CD4-positive, alpha-beta T cell treated with Interleukin-12 subunit alpha and Interleukin-12 subunit beta, for 1 hour (primary cell): ENCODE data around the gene DNM1L.

Source experiments
- DNase-seq: peaks from one replicate; pipeline ENCODE4 v3.0.0-alpha.2; 2020

DNM1L gene

GRCh38 chr12:32679091-32679919 is at the start of gene DNM1L:
Gene DNM1L (plus strand): TSS chr12:32679301. CDS start chr12:32679364, 63 bp downstream.
- peak; percentile 93 for DNase-seq

GRCh38 chr12:32641287-32641901 is 37.7 kb upstream of the DNM1L start:
- DNase-seq, result no peak

GRCh38 chr12:32644431-32644830 is 34.7 kb upstream of the DNM1L start:
- no peak for DNase-seq

- DNase-seq, result no peak
Measured at GRCh38 chr12:32647275-32647674, 31.8 kb upstream of the DNM1L start.

- DNase-seq, result no peak
Measured at GRCh38 chr12:32650508-32650907, 28.6 kb upstream of the DNM1L start.

- no peak for DNase-seq
Measured at GRCh38 chr12:32651151-32651955, 27.7 kb upstream of the DNM1L start.

GRCh38 chr12:32651956-32652210 is 27.2 kb upstream of the DNM1L start:
- DNase-seq, result no peak

- no peak for DNase-seq
Measured at GRCh38 chr12:32659908-32660440, 19.1 kb upstream of the DNM1L start.

GRCh38 chr12:32661706-32662105 is 17.4 kb upstream of the DNM1L start:
- no peak for DNase-seq

- DNase-seq, result no peak
Measured at GRCh38 chr12:32662665-32663064, 16.4 kb upstream of the DNM1L start.

GRCh38 chr12:32666018-32666417 is 13.1 kb upstream of the DNM1L start:
- no peak for DNase-seq

GRCh38 chr12:32669584-32669983 is 9.5 kb upstream of the DNM1L start:
- no peak for DNase-seq

- DNase-seq, result peak; percentile 12
Measured at GRCh38 chr12:32671930-32672780, 6.9 kb upstream of the DNM1L start.

- no peak for DNase-seq
Measured at GRCh38 chr12:32679920-32680237, 778 bp downstream of the DNM1L start.

- no peak for DNase-seq
Measured at GRCh38 chr12:32680787-32681186, 1.7 kb downstream of the DNM1L start.

GRCh38 chr12:32681272-32681671 is 2.2 kb downstream of the DNM1L start:
- no peak for DNase-seq

- DNase-seq, result no peak
Measured at GRCh38 chr12:32686340-32686739, 7.2 kb downstream of the DNM1L start.

- DNase-seq, result no peak
Measured at GRCh38 chr12:32688786-32689185, 9.7 kb downstream of the DNM1L start.

- no peak for DNase-seq
Measured at GRCh38 chr12:32690927-32691326, 11.8 kb downstream of the DNM1L start.

GRCh38 chr12:32692358-32692757 is 13.3 kb downstream of the DNM1L start:
- DNase-seq, result no peak

- DNase-seq, result no peak
Measured at GRCh38 chr12:32693036-32693435, 13.9 kb downstream of the DNM1L start.

GRCh38 chr12:32695787-32696186 is 16.7 kb downstream of the DNM1L start:
- DNase-seq, result no peak

GRCh38 chr12:32697445-32697844 is 18.3 kb downstream of the DNM1L start:
- no peak for DNase-seq
